Measurements from ENCODE around the gene CELF4.

DNA sequence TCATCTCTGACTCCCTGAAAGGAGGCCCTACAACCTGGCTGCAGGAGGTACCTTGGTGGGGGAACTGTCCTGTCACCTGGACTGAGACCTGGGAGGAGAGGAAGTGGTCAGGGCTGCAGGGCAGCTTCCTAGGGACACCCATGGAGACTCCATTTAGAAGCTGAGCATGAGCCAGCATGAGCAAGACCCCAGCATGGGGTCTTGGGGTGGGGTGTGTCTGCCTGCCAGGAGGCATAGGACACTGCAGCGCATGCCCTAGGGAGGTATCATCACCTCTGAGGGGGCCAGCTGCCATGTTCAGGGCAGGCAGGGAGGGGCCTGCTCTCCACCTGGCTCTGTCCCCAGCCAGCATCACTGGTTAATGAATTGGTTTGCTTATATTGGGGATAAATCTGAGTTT is 249.7 kb downstream of the CELF4 start:
- TF ChIP-seq TEAD4 (IDR thresholded peaks at IDR 0.05) = no peak
- no peak for TF ChIP-seq FOXM1 (IDR thresholded peaks at IDR 0.05; ENCODE audit: borderline replicate concordance, low read depth)
- TF ChIP-seq, protein P1, sequence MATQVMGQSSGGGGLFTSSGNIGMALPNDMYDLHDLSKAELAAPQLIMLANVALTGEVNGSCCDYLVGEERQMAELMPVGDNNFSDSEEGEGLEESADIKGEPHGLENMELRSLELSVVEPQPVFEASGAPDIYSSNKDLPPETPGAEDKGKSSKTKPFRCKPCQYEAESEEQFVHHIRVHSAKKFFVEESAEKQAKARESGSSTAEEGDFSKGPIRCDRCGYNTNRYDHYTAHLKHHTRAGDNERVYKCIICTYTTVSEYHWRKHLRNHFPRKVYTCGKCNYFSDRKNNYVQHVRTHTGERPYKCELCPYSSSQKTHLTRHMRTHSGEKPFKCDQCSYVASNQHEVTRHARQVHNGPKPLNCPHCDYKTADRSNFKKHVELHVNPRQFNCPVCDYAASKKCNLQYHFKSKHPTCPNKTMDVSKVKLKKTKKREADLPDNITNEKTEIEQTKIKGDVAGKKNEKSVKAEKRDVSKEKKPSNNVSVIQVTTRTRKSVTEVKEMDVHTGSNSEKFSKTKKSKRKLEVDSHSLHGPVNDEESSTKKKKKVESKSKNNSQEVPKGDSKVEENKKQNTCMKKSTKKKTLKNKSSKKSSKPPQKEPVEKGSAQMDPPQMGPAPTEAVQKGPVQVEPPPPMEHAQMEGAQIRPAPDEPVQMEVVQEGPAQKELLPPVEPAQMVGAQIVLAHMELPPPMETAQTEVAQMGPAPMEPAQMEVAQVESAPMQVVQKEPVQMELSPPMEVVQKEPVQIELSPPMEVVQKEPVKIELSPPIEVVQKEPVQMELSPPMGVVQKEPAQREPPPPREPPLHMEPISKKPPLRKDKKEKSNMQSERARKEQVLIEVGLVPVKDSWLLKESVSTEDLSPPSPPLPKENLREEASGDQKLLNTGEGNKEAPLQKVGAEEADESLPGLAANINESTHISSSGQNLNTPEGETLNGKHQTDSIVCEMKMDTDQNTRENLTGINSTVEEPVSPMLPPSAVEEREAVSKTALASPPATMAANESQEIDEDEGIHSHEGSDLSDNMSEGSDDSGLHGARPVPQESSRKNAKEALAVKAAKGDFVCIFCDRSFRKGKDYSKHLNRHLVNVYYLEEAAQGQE (IDR thresholded peaks at IDR 0.05; ENCODE audit: low read depth) = no peak
- no peak for TF ChIP-seq TCF12 (IDR thresholded peaks at IDR 0.05; ENCODE audit: low read depth)
- TF ChIP-seq YY1 (IDR thresholded peaks at IDR 0.05; ENCODE audit: low read depth) = no peak
- no peak for TF ChIP-seq EP300 (IDR thresholded peaks at IDR 0.05; ENCODE audit: borderline replicate concordance)
- TF ChIP-seq TAF1 (IDR thresholded peaks at IDR 0.05; ENCODE audit: low read depth) = no peak
- TF ChIP-seq, protein P2, sequence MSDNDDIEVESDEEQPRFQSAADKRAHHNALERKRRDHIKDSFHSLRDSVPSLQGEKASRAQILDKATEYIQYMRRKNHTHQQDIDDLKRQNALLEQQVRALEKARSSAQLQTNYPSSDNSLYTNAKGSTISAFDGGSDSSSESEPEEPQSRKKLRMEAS (IDR thresholded peaks at IDR 0.05) = no peak
- no peak for TF ChIP-seq RAD21 (IDR thresholded peaks at IDR 0.05; ENCODE audit: low read depth)
- no peak for TF ChIP-seq CEBPB (IDR thresholded peaks at IDR 0.05)
- TF ChIP-seq, protein P3, sequence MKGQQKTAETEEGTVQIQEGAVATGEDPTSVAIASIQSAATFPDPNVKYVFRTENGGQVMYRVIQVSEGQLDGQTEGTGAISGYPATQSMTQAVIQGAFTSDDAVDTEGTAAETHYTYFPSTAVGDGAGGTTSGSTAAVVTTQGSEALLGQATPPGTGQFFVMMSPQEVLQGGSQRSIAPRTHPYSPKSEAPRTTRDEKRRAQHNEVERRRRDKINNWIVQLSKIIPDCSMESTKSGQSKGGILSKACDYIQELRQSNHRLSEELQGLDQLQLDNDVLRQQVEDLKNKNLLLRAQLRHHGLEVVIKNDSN (IDR thresholded peaks at IDR 0.05) = no peak

Data from Ishikawa (cell line).